K562 (cell line): ENCODE results near the gene RNF115. TPM values are rescaled to one million over a fixed set of nuclear protein-coding genes. Genes with fewer than 3 reads are reported as not detected.

Experiments used
- ATAC-seq: fragments of 200-7000 bp; cut with Tn5 transposase; 3 replicates; pipeline ENCODE4 v1.9.1; 2020; ENCODE audit warnings: moderate library complexity
- BruUV-seq: library from RNA; stranded (reverse); fragments of 400-500 nt; replicated peaks from 2 replicates; lab custom pipeline; 2021; lab: Mats Ljungman, UMichigan
- CTCF ChIA-PET: fragments of 300-600 bp; formaldehyde crosslinking; extraction: SDS; loops from one replicate; lab custom pipeline; 2021; ENCODE audit warnings: low intra/inter-chr PET ratio; lab: Yijun Ruan, JAX
- POLR2A ChIA-PET: fragments of 300-600, 350-650 bp; sonication (Branson Sonifier 250); formaldehyde crosslinking; extraction: SDS; loops from one replicate; lab custom pipeline; 2021; ENCODE audit warnings: antibody characterized with exemption, inconsistent platforms; lab: Yijun Ruan, JAX
- DNase-seq, 4 experiments: peaks; one replicate each; pipeline versions ENCODE4 v3.0.0 to v3.0.0-alpha.2; 2011 to 2018; ENCODE audit warnings: low spot score in 3 of 4, mixed read lengths in 3 of 4; ENCODE audit errors: extremely low read depth in 1 of 4
- FAIRE-seq: peaks from 2 replicates; lab custom pipeline; 2011; peaks lifted over from hg19 to GRCh38; lab: Jason Lieb, UNC
- H2AFZ ChIP-seq: 2 replicates; pipeline ENCODE4 v1.6.0; 2011; ENCODE audit warnings: low read depth, low read length, control low read depth, inconsistent platforms
- H3K27ac ChIP-seq: fragments of 200-600 bp; 3 replicates; pipeline ENCODE4 v1.8.0; 2011; ENCODE audit warnings: low read depth, mild to moderate bottlenecking, control low read depth, inconsistent platforms, low read length, moderate library complexity, mixed read lengths; ENCODE audit errors: extremely low read depth
- H3K27me3 ChIP-seq, 2 experiments: fragments of 300-600 bp in 1 of 2; 2 replicates in 1 of 2; 3 replicates in 1 of 2; pipeline versions ENCODE4 v1.6.0 to v1.8.0; 2011; ENCODE audit warnings: inconsistent platforms in 2 of 2, low read length in 2 of 2, mild to moderate bottlenecking in 1 of 2, mixed read lengths in 1 of 2, moderate library complexity in 1 of 2; ENCODE audit not compliant: control insufficient read depth in 2 of 2, insufficient read depth in 2 of 2
- H3K36me3 ChIP-seq: fragments of 300-600 bp; 3 replicates; pipeline ENCODE4 v1.8.0; 2011; ENCODE audit warnings: mild to moderate bottlenecking, low read length, inconsistent platforms; ENCODE audit not compliant: control insufficient read depth, insufficient read depth
- H3K4me1 ChIP-seq, 2 experiments: fragments of 200-600 bp in 1 of 2; replicated peaks in 1 of 2; 2 replicates in 1 of 2; 3 replicates in 1 of 2; pipeline versions ENCODE4 v1.5.1 to v1.8.0; 2011; ENCODE audit warnings: inconsistent platforms in 2 of 2, low read length in 2 of 2, mild to moderate bottlenecking in 1 of 2, mixed read lengths in 1 of 2, moderate library complexity in 1 of 2; ENCODE audit not compliant: control insufficient read depth in 2 of 2, insufficient read depth in 2 of 2
- H3K4me2 ChIP-seq: 2 replicates; pipeline ENCODE4 v1.6.1; 2011; ENCODE audit warnings: low read length, control low read depth, inconsistent platforms, mixed read lengths; ENCODE audit not compliant: insufficient read depth
- H3K4me3 ChIP-seq: fragments of 200-600 bp; sonication (generic), shearing (Covaris generic); 2 replicates; pipeline ENCODE4 v1.5.1; 2016; ENCODE audit warnings: control low read depth, inconsistent platforms
- H3K79me2 ChIP-seq: fragments of 200-600 bp; 3 replicates; pipeline ENCODE4 v1.8.0; 2011; ENCODE audit warnings: low read length, inconsistent platforms; ENCODE audit not compliant: control insufficient read depth, insufficient read depth
- H3K9ac ChIP-seq, 2 experiments: 2 replicates each; pipeline versions ENCODE4 v1.6.0 to v1.6.1; 2011; ENCODE audit warnings: low read depth in 2 of 2, low read length in 2 of 2, control low read depth in 1 of 2, inconsistent platforms in 1 of 2, mild to moderate bottlenecking in 1 of 2, mixed read lengths in 1 of 2; ENCODE audit not compliant: insufficient read depth in 1 of 2
- H3K9me1 ChIP-seq: one replicate; pipeline ENCODE4 v1.6.0; 2011; ENCODE audit warnings: inconsistent platforms, mild to moderate bottlenecking, low read length, moderate library complexity; ENCODE audit not compliant: control insufficient read depth, insufficient read depth
- H3K9me3 ChIP-seq: replicated peaks from 2 replicates; pipeline ENCODE4 v1.5.1; 2011; ENCODE audit warnings: low read depth, low read length, inconsistent platforms; ENCODE audit not compliant: control insufficient read depth, insufficient read depth
- H4K20me1 ChIP-seq: replicated peaks from 2 replicates; pipeline ENCODE4 v1.6.1; 2011; ENCODE audit warnings: low read length, inconsistent platforms, mixed read lengths; ENCODE audit not compliant: control insufficient read depth, insufficient read depth
- POLR2H ChIP-seq: IDR thresholded peaks from 2 replicates; pipeline ENCODE4 v1.6.1; 2016; ENCODE audit warnings: missing genetic modification characterization, low read depth, mild to moderate bottlenecking, control low read depth, missing compliant biosample characterization, moderate library complexity
- SAFB ChIP-seq: fragments of 200-400 bp; formaldehyde crosslinking; IDR thresholded peaks from 2 replicates; pipeline ENCODE4 v1.6.1; 2017; ENCODE audit warnings: low read depth, low read length, borderline replicate concordance
- SREBF1 ChIP-seq: fragments of 150-350 bp; IDR thresholded peaks from 2 replicates; pipeline ENCODE4 v1.6.1; 2014; ENCODE audit warnings: antibody characterized with exemption, low read depth, low read length, borderline replicate concordance
- TBP ChIP-seq: optimal IDR thresholded peaks from 2 replicates; pipeline ENCODE3; 2011; ENCODE audit warnings: low read depth, low read length, improper control_type of control experiment
- ZBTB17 ChIP-seq: fragments of 450-650 bp; formaldehyde crosslinking; IDR thresholded peaks from 2 replicates; pipeline ENCODE4 v1.4.0; 2020; ENCODE audit warnings: mild to moderate bottlenecking
- ZNF384 ChIP-seq: IDR thresholded peaks from 2 replicates; pipeline ENCODE4 v1.6.1; 2012; ENCODE audit warnings: low read depth, low read length, improper control_type of control experiment
- ZNF79 ChIP-seq: fragments of 250-450 bp; sonication (Bioruptor Pico); IDR thresholded peaks from 2 replicates; pipeline ENCODE4 v1.4.0; 2020; ENCODE audit warnings: low read depth, mild to moderate bottlenecking, moderate library complexity
- WGBS: fragments of 100-300 bp; shearing (Covaris generic); methylation state at CpG from one replicate; pipeline ENCODE4 v1.1.6; 2016; ENCODE audit warnings: low coverage, mixed read lengths; ENCODE audit not compliant: insufficient coverage; ENCODE audit errors: missing lambda C conversion rate; 5-methylcytosine and 5-hydroxymethylcytosine counted together
- in situ Hi-C: fragments of 300-500 bp; cut with MboI; formaldehyde crosslinking; loops from 4 replicates; pipeline ENCODE4 v1.15.0; 2018; ENCODE audit warnings: inconsistent platforms, mixed read lengths
- intact Hi-C: fragments of 100-400 bp; cut with micrococcal nuclease; formaldehyde crosslinking; loops from 2 replicates; pipeline ENCODE4 v1.14.2; 2022
- polyA plus RNA-seq, 8 experiments: library from polyadenylated mRNA; depleted of rRNA in 4 of 8; stranded (reverse) in 5 of 8; unstranded in 3 of 8; fragments of >200 nt; fragmentation: Nextera tagmentation in 2 of 8; fragmentation: Illumina TruSeq in 1 of 8; extraction: Ambion mirVana in 2 of 8; extraction: Trizol in 1 of 8; gene quantifications; 2 replicates each; pipeline versions ENCODE4 v1.2.1 to v1.2.3, GENCODE V29; 2011 to 2014; ENCODE audit warnings: inconsistent platforms in 1 of 8, missing spikeins in 1 of 8
- total RNA-seq, 7 experiments: library from RNA; depleted of rRNA in 6 of 7; stranded (reverse); fragments of >200 nt in 6 of 7; fragmentation: Illumina TruSeq in 2 of 7; extraction: Trizol in 2 of 7; gene quantifications; 2 replicates each; pipeline versions ENCODE4 v1.2.1 to v1.2.3, GENCODE V29; 2011 to 2021; ENCODE audit warnings: low replicate concordance in 1 of 7
- TF ChIP-seq, protein P1 (sequence below): IDR thresholded peaks from 2 replicates; pipeline ENCODE4 v1.6.1; 2011; ENCODE audit not compliant: insufficient read length; ENCODE audit errors: extremely low read depth
- TF ChIP-seq, protein P2 (sequence below), 3 experiments: fragments of 200-800 bp in 1 of 3; fragments of 250-450 bp in 1 of 3; fragments of 450-650 bp in 1 of 3; sonication (Bioruptor Pico) in 1 of 3; sonication (Bioruptor generic) in 1 of 3; formaldehyde crosslinking in 1 of 3; IDR thresholded peaks; 2 replicates each; pipeline versions ENCODE4 v1.6.1 to v1.8.0; 2016 to 2022; ENCODE audit warnings: mild to moderate bottlenecking in 2 of 3, missing genetic modification characterization in 2 of 3, missing compliant biosample characterization in 1 of 3, moderate library complexity in 1 of 3

Gene RNF115
- total and polyA plus RNA-seq, 9 of the 15 experiments (the other 6 are each of a cell fraction or from before 2014, with no cell fraction given) = 1.9 to 14.3 (median 9.5) TPM

DNA sequence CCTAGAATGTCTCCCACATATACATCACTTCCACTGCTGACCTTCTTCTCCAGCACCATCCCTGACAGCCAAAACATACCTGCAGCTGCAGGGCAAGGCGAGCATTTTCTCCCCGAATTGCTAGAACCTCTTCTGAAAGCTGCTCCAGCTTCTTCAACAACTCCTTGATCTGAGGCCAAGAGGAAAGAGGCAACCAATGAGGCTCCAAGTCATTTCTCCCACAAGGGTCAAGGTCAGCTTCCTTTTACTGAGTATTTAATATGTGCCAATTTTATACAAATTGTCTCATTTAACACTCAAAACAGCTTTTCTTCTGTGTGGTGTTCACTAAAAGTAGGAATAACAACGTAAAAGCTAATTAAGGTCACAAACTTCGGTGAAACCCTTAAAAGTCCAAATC lies 44.3 kb upstream of the RNF115 start:
- Histone ChIP-seq H3K4me3 (no peak overlapping the region), H3K27ac (no peak overlapping the region), H3K9ac (no peak overlapping the region), H2AFZ (no peak overlapping the region), H3K9me3 (no peaks in the 10 kb centered on the region), H3K9me1 (no peaks in the 10 kb centered on the region), H3K4me2 (no peak overlapping the region), H3K4me1 (peaks cover 0 to 18% of the 10 kb centered on the region in 2 experiments; a peak in 3 of 5 replicates), H3K36me3 (no peaks in the 10 kb centered on the region), H3K79me2 (no peaks in the 10 kb centered on the region), H3K27me3 (0 out of 5 replicates have a peak, but pooled peaks cover 0 to 4% of the 10 kb centered on the region in 2 experiments), H4K20me1 (no peaks in the 10 kb centered on the region)
- intact Hi-C loops = no loop called here
- 11% methylated on average over 4 of the region's 4 CpGs for WGBS
- ATAC-seq (no peak), DNase-seq (no peak), FAIRE-seq (no peak)
- BruUV-seq = no TSS peak
- POLR2A ChIA-PET = interaction anchor here (0.8 kb wide), 2 partner anchors 9 to 23 kb away, joined by 3 to 4 read pairs; partner anchors contain the start of gene NUDT17
- in situ Hi-C loops = no loop called here
- TF ChIP-seq POLR2H (tag) (no peak), ZNF384 (no peak), SAFB (no peak), ZNF79 (CRISPR knock-in tag) (no peak), ZBTB17 (CRISPR knock-in tag) (no peak), SREBF1 (no peak), TBP (no peak)
- TF ChIP-seq, protein P1, sequence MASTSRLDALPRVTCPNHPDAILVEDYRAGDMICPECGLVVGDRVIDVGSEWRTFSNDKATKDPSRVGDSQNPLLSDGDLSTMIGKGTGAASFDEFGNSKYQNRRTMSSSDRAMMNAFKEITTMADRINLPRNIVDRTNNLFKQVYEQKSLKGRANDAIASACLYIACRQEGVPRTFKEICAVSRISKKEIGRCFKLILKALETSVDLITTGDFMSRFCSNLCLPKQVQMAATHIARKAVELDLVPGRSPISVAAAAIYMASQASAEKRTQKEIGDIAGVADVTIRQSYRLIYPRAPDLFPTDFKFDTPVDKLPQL = no peak
- TF ChIP-seq, protein P2, sequence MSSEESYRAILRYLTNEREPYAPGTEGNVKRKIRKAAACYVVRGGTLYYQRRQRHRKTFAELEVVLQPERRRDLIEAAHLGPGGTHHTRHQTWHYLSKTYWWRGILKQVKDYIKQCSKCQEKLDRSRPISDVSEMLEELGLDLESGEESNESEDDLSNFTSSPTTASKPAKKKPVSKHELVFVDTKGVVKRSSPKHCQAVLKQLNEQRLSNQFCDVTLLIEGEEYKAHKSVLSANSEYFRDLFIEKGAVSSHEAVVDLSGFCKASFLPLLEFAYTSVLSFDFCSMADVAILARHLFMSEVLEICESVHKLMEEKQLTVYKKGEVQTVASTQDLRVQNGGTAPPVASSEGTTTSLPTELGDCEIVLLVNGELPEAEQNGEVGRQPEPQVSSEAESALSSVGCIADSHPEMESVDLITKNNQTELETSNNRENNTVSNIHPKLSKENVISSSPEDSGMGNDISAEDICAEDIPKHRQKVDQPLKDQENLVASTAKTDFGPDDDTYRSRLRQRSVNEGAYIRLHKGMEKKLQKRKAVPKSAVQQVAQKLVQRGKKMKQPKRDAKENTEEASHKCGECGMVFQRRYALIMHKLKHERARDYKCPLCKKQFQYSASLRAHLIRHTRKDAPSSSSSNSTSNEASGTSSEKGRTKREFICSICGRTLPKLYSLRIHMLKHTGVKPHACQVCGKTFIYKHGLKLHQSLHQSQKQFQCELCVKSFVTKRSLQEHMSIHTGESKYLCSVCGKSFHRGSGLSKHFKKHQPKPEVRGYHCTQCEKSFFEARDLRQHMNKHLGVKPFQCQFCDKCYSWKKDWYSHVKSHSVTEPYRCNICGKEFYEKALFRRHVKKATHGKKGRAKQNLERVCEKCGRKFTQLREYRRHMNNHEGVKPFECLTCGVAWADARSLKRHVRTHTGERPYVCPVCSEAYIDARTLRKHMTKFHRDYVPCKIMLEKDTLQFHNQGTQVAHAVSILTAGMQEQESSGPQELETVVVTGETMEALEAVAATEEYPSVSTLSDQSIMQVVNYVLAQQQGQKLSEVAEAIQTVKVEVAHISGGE (CRISPR knock-in tag; IDR thresholded peaks at IDR 0.05) = no peak
- CTCF ChIA-PET = no interaction called here
